ENCODE results near the gene SEPTIN2.

GRCh38 chr2:241386519-241386918, 70.8 kb downstream of the SEPTIN2 start:
- no peak for TF ChIP-seq CTCF (conservative IDR thresholded peaks at IDR 0.05)
- no peak for TF ChIP-seq EZH2 (IDR thresholded peaks at IDR 0.05; ENCODE audit: low read depth)
